Caco-2 (cell line): ENCODE data around the gene FGF23. TPM values are rescaled to one million over a fixed set of nuclear protein-coding genes. Genes with fewer than 3 reads are reported as not detected.

ENCODE experiments used
- BruUV-seq: library from RNA; stranded (reverse); fragments of 400-500 nt; replicated peaks from 2 replicates; lab custom pipeline; 2021; lab: Mats Ljungman, UMichigan
- CTCF ChIA-PET: fragments of 300-600 bp; sonication (Branson Sonifier 250); formaldehyde crosslinking; loops from one replicate; lab custom pipeline; 2022; ENCODE audit warnings: antibody characterized with exemption; lab: Charles Lee
- POLR2A ChIA-PET: fragments of 300-600 bp; sonication (Branson Sonifier 250); formaldehyde crosslinking; loops from one replicate; lab custom pipeline; 2022; ENCODE audit warnings: antibody characterized with exemption; lab: Charles Lee
- DNase-seq, 2 experiments: peaks; one replicate each; pipeline versions ENCODE4 v3.0.0 to v3.0.0-alpha.2; 2020 to 2022
- H3K27me3 ChIP-seq: replicated peaks from 2 replicates; pipeline ENCODE4 v1.6.0; 2011; ENCODE audit warnings: low read length; ENCODE audit not compliant: control insufficient read depth, insufficient read depth
- H3K36me3 ChIP-seq: 2 replicates; pipeline ENCODE4 v1.5.1; 2011; ENCODE audit warnings: low read length; ENCODE audit not compliant: control insufficient read depth, insufficient read depth
- H3K4me1 ChIP-seq: fragments of 250-450 bp; sonication (Bioruptor Pico); 2 replicates; pipeline ENCODE4 v1.5.1; 2020; ENCODE audit warnings: mild to moderate bottlenecking
- H3K4me3 ChIP-seq: 2 replicates; pipeline ENCODE4 v1.5.1; 2011; ENCODE audit warnings: low read depth, mild to moderate bottlenecking, control low read depth, low read length
- H3K9me3 ChIP-seq: fragments of 250-450 bp; sonication (Bioruptor Pico); 2 replicates; pipeline ENCODE4 v1.5.1; 2020; ENCODE audit warnings: mild to moderate bottlenecking, moderate library complexity
- H3K27ac Mint-ChIP-seq: one replicate; pipeline ENCODE4 v1.8.0; 2022; ENCODE audit warnings: mixed read lengths; ENCODE audit not compliant: unreplicated experiment
- H3K27me3 Mint-ChIP-seq: one replicate; pipeline ENCODE4 v1.8.0; 2022; ENCODE audit warnings: mixed read lengths; ENCODE audit not compliant: insufficient read depth, unreplicated experiment
- H3K36me3 Mint-ChIP-seq: one replicate; pipeline ENCODE4 v1.8.0; 2022; ENCODE audit warnings: mild to moderate bottlenecking, mixed read lengths; ENCODE audit not compliant: insufficient read depth, unreplicated experiment
- H3K4me1 Mint-ChIP-seq: one replicate; pipeline ENCODE4 v1.8.0; 2022; ENCODE audit warnings: low read depth, mixed read lengths; ENCODE audit not compliant: unreplicated experiment
- H3K4me3 Mint-ChIP-seq: one replicate; pipeline ENCODE4 v1.8.0; 2022; ENCODE audit warnings: mild to moderate bottlenecking, moderate library complexity, mixed read lengths; ENCODE audit not compliant: unreplicated experiment
- H3K9me3 Mint-ChIP-seq: one replicate; pipeline ENCODE4 v1.8.0; 2022; ENCODE audit warnings: mixed read lengths; ENCODE audit not compliant: unreplicated experiment
- intact Hi-C: fragments of 100-400 bp; cut with micrococcal nuclease; formaldehyde crosslinking; loops from one replicate; pipeline ENCODE4 v1.10.0; 2022; ENCODE audit not compliant: unreplicated experiment
- total RNA-seq: library from RNA; stranded (reverse); gene quantifications from 2 replicates; pipeline ENCODE4 v1.2.3, GENCODE V29; 2022
- TF ChIP-seq, protein P1 (sequence below), 2 experiments: fragments of 200-600 bp in 1 of 2; IDR thresholded peaks; 1 replicate in 1 of 2; 2 replicates in 1 of 2; pipeline versions ENCODE4 v1.5.1 to v1.8.0; 2011 to 2022; ENCODE audit warnings: antibody characterized with exemption in 1 of 2, control low read depth in 1 of 2, inconsistent platforms in 1 of 2, low read depth in 1 of 2, low read length in 1 of 2, mild to moderate bottlenecking in 1 of 2, moderate library complexity in 1 of 2; ENCODE audit not compliant: insufficient read depth in 1 of 2, severe bottlenecking in 1 of 2, unreplicated experiment in 1 of 2

Gene FGF23
- total RNA-seq, 1 experiment from 2014 or later: not detected

DNA sequence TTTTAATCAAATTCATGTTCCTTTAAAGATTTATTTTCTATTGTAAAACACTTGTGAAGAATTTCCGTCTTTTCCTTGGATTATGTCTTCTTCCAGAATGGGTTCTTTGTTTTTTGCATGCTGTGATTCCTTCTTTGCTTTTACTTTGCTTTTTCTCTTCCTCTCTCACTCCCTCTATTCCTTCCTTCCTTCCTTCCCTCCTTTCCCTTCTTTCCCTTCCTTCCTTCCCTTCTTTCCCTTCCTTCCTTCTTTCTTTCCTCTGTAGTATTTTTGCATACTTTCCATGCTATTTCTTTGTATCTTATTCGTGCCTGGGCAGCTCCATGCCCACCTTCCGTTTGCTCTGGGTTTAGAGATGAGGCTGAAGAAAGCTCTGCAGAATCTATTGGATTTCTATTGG is 21.6 kb upstream of the FGF23 start:
- H3K27me3 ChIP-seq: no peaks in the 10 kb centered on the region
- H3K36me3 ChIP-seq: no peaks in the 10 kb centered on the region
- Mint-ChIP-seq H3K27me3 (peaks cover 18% of the 10 kb centered on the region), H3K4me3 (no peak overlapping the region), H3K9me3 (peaks cover 14% of the 10 kb centered on the region), H3K4me1 (no peaks in the 10 kb centered on the region), H3K27ac (no peak overlapping the region), H3K36me3 (no peaks in the 10 kb centered on the region)
- H3K9me3 ChIP-seq: no peaks in the 10 kb centered on the region; the same call in 1 of the 2 replicates
- intact Hi-C loops: no loop called here
- no peaks in the 10 kb centered on the region for H3K4me1 ChIP-seq
- TF ChIP-seq, protein P1, sequence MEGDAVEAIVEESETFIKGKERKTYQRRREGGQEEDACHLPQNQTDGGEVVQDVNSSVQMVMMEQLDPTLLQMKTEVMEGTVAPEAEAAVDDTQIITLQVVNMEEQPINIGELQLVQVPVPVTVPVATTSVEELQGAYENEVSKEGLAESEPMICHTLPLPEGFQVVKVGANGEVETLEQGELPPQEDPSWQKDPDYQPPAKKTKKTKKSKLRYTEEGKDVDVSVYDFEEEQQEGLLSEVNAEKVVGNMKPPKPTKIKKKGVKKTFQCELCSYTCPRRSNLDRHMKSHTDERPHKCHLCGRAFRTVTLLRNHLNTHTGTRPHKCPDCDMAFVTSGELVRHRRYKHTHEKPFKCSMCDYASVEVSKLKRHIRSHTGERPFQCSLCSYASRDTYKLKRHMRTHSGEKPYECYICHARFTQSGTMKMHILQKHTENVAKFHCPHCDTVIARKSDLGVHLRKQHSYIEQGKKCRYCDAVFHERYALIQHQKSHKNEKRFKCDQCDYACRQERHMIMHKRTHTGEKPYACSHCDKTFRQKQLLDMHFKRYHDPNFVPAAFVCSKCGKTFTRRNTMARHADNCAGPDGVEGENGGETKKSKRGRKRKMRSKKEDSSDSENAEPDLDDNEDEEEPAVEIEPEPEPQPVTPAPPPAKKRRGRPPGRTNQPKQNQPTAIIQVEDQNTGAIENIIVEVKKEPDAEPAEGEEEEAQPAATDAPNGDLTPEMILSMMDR (IDR thresholded peaks at IDR 0.05; ENCODE audit: insufficient read depth in 1 of 2, low read depth in 1 of 2, low read length in 1 of 2, severe bottlenecking in 1 of 2, unreplicated experiment in 1 of 2): no peak
- no peak for DNase-seq
- H3K4me3 ChIP-seq: no peak overlapping the region
- POLR2A ChIA-PET: no interaction called here
- CTCF ChIA-PET: no interaction called here
- BruUV-seq: no TSS peak

DNA sequence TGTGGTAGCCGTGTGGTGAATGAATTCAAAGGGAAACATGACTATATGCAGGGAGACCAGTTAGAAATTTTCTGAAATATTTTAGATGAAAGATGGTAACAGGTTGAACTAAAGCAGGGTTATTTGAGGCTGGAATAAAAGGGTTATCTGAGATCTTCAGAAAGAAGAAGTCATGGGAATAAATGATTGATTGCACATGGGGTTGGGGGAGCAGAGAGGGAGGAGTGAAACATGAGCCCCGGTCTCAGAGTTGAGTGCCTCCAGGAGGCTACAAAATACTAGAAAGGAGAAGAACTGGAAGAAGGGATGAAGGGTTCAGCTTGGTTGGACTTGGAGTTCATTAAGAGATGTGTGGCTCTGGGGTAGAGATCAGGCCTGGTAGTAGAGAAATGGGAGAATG is 16.3 kb upstream of the FGF23 start:
- POLR2A ChIA-PET: no interaction called here
- TF ChIP-seq, protein P1 (IDR thresholded peaks at IDR 0.05; ENCODE audit: insufficient read depth in 1 of 2, low read depth in 1 of 2, low read length in 1 of 2, severe bottlenecking in 1 of 2, unreplicated experiment in 1 of 2): no peak
- CTCF ChIA-PET: interaction anchor here (0.6 kb wide), 1 partner anchor 46 kb away, joined by 5 read pairs; no protein-coding TSS in a partner anchor
- H3K27me3 ChIP-seq: no peaks in the 10 kb centered on the region; the same call in 1 of the 2 replicates
- no peak overlapping the region for H3K4me3 ChIP-seq
- Mint-ChIP-seq H3K9me3 (no peaks in the 10 kb centered on the region), H3K27me3 (peaks cover 35% of the 10 kb centered on the region), H3K27ac (no peak overlapping the region), H3K4me3 (no peak overlapping the region), H3K36me3 (no peaks in the 10 kb centered on the region), H3K4me1 (no peaks in the 10 kb centered on the region)
- intact Hi-C loops: no loop called here
- H3K36me3 ChIP-seq: no peaks in the 10 kb centered on the region
- no TSS peak for BruUV-seq
- H3K4me1 ChIP-seq: no peaks in the 10 kb centered on the region
- no peaks in the 10 kb centered on the region for H3K9me3 ChIP-seq
- no peak for DNase-seq

DNA sequence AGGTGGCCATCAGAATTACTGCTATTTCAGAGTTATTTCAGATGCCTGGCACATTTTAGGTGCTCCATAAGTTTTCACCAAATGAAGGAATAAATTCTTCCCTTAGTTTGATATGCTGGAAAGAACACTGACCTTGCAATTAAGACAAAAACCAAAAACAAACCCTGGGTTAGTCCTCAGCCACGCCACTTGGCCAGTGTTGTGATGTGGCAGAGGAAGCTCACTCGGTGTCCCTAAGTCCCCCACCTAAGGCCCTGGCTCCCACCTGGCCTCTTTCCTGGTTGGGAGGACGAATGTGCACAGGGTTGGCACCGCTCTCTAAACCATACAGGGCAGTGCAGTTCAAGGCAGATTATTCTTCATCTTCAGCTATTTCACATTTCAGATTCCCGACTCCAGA is 13.7 kb upstream of the FGF23 start:
- CTCF ChIA-PET: no interaction called here

More for the DNA sequence above, 13.7 kb upstream of the FGF23 start:
- Mint-ChIP-seq H3K4me3 (no peak overlapping the region), H3K36me3 (no peaks in the 10 kb centered on the region), H3K27me3 (peaks cover 41% of the 10 kb centered on the region), H3K4me1 (no peaks in the 10 kb centered on the region), H3K9me3 (no peaks in the 10 kb centered on the region), H3K27ac (no peak overlapping the region)
- DNase-seq: no peak
- TF ChIP-seq, protein P1 (IDR thresholded peaks at IDR 0.05; ENCODE audit: insufficient read depth in 1 of 2, low read depth in 1 of 2, low read length in 1 of 2, severe bottlenecking in 1 of 2, unreplicated experiment in 1 of 2): no peak
- Histone ChIP-seq H3K36me3 (no peaks in the 10 kb centered on the region), H3K4me1 (no peaks in the 10 kb centered on the region), H3K27me3 (no peaks in the 10 kb centered on the region; the same call in 1 of the 2 replicates), H3K9me3 (no peaks in the 10 kb centered on the region), H3K4me3 (no peak overlapping the region)
- POLR2A ChIA-PET: no interaction called here
- no TSS peak for BruUV-seq
- intact Hi-C loops: no loop called here
